ENCODE data around the gene DHRSX.
"Not testable (repeated sequence)": the region's sequence is repeated elsewhere in the genome, so short reads cannot be mapped to it uniquely, and the experiment has no call there.

The DHRSX gene

DNA sequence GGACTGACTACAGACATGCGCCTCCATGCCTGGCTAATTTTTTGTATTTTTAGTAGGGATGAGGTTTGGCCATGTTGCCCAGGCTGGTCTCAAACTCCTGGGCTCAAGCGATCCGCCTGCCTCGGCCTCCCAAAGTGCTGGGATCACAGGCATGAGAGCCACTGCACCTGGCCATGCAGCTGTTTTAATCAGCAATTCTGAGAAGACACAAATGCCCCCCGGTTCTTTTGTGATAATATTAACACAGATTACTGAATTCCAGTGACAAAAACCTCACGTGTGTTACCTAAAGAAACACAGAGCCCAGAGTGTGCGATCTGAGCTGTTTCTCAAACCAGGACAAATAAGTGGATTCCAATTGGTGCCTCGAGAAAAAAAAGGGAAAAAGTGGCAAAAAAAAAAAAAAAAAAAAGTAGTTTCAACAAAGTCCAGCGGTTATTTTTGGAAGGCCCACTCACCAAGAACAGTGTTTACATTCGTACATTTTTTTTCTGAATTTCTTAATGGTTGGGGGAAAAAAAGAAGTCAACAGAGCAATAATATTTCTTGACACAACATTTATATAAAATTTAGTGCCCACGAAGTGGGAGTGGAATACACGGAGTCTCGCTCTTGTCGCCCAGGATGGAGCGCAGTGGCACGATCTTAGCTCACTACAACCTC lies 17.2 kb downstream of the DHRSX start:
- Histone ChIP-seq H3K27ac (ENCODE audit: low read length) (no peak overlapping the region), H3K36me3 (ENCODE audit: control insufficient read depth in 1 of 2, insufficient read depth in 2 of 2, low read length in 2 of 2) (peaks cover under 1 to 21% of the 10 kb centered on the region in 2 donors), H3K9me3 (ENCODE audit: control insufficient read depth in 1 of 2, low read length in 2 of 2) (no peaks in the 10 kb centered on the region), H3K4me3 (ENCODE audit: low read depth in 1 of 2, low read length in 2 of 2) (no peak overlapping the region), H3K27me3 (ENCODE audit: low read depth, low read length) (no peaks in the 10 kb centered on the region), H3K4me1 (ENCODE audit: control insufficient read depth in 1 of 2, insufficient read depth in 2 of 2, low read length in 2 of 2) (peaks cover 0 to 10% of the 10 kb centered on the region in 2 donors)

DNA sequence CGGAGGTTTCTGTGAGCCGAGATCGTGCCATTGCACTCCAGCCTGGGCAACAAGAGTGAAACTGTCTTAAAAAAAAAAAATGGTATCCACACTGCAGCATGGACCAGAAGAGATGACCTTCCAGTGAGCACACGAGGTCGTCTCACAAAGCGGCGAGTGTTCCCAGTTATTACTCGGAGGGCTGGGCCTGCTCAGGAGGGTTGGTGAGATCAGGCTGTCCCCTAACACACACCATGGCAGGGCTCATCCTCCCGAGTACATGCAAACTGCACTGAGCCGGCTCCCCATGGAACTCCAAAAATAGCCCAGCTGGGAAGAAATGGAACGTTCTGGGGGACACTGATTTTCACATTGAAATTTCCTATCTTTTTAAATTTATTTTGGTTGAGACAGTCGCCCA lies 19.2 kb downstream of the DHRSX start:
- H3K9me3 ChIP-seq (ENCODE audit: control insufficient read depth in 1 of 2, low read length in 2 of 2); H3K36me3 ChIP-seq (ENCODE audit: control insufficient read depth in 1 of 2, insufficient read depth in 2 of 2, low read length in 2 of 2); H3K27ac ChIP-seq (ENCODE audit: low read length); H3K27me3 ChIP-seq (ENCODE audit: low read depth, low read length); H3K4me1 ChIP-seq (ENCODE audit: control insufficient read depth in 1 of 2, insufficient read depth in 2 of 2, low read length in 2 of 2); H3K4me3 ChIP-seq (ENCODE audit: low read depth in 1 of 2, low read length in 2 of 2): not testable (repeated sequence)

GRCh38 chrX:2479982-2480381 lies 20.8 kb downstream of the DHRSX start:
- not testable (repeated sequence) for H3K27me3 ChIP-seq (ENCODE audit: low read depth, low read length); H3K9me3 ChIP-seq (ENCODE audit: control insufficient read depth in 1 of 2, low read length in 2 of 2); H3K4me3 ChIP-seq (ENCODE audit: low read depth in 1 of 2, low read length in 2 of 2); H3K27ac ChIP-seq (ENCODE audit: low read length); H3K36me3 ChIP-seq (ENCODE audit: control insufficient read depth in 1 of 2, insufficient read depth in 2 of 2, low read length in 2 of 2); H3K4me1 ChIP-seq (ENCODE audit: control insufficient read depth in 1 of 2, insufficient read depth in 2 of 2, low read length in 2 of 2)

GRCh38 chrX:2479420-2479780 lies 21.4 kb downstream of the DHRSX start:
- no peaks in the 10 kb centered on the region for H3K27me3 ChIP-seq (ENCODE audit: low read depth, low read length)
- no peak overlapping the region for H3K27ac ChIP-seq (ENCODE audit: low read length)
- no peaks in the 10 kb centered on the region for H3K9me3 ChIP-seq (ENCODE audit: control insufficient read depth in 1 of 2, low read length in 2 of 2)
- H3K36me3 ChIP-seq (ENCODE audit: control insufficient read depth in 1 of 2, insufficient read depth in 2 of 2, low read length in 2 of 2) = peaks cover 0 to 5% of the 10 kb centered on the region in 2 donors
- H3K4me3 ChIP-seq (ENCODE audit: low read depth in 1 of 2, low read length in 2 of 2) = no peak overlapping the region
- H3K4me1 ChIP-seq (ENCODE audit: control insufficient read depth in 1 of 2, insufficient read depth in 2 of 2, low read length in 2 of 2) = no peaks in the 10 kb centered on the region

DNA sequence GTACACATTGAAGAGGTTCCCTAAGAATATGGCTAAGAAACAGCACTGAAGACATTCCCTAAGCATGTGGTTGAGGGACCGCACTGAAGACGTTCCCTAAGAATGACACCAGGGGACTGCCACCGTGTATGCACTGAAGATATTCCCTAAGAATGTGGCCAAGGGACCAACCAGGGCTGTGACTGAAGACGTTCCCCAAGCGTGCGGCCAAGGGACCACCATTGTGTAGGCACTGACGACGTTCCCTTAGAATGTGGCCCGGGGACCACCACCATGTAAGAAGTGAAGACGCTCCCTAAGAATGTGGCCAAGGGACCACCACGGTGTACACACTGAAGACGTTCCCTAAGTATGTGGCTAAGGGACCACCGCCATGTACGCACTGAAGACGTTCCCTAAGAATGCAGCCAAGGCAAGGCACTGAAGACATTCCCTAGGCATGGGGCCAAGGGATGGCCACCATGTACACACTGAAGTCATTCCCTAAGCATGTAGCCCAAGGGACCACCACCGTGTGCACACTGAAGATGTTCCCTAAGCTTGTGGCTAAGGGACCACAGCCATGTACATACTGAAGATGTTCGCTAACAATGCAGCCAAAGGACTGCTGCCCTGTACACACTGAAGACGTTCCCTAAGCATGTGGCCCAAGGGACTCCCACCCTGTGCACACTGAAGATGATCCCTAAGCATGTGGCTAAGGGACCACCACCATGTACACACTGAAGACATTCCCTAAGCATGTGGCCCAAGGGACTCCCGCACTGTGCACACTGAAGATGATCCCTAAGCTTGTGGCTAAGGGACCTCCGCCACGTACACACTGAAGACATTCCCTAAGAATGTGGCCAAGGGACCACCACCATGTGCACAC lies 22.0 kb downstream of the DHRSX start:
- H3K4me1 ChIP-seq (ENCODE audit: control insufficient read depth in 1 of 2, insufficient read depth in 2 of 2, low read length in 2 of 2) = no peaks in the 10 kb centered on the region
- peaks cover 0 to 5% of the 10 kb centered on the region in 2 donors for H3K36me3 ChIP-seq (ENCODE audit: control insufficient read depth in 1 of 2, insufficient read depth in 2 of 2, low read length in 2 of 2)
- H3K27ac ChIP-seq (ENCODE audit: low read length) = no peak overlapping the region
- no peaks in the 10 kb centered on the region for H3K27me3 ChIP-seq (ENCODE audit: low read depth, low read length)
- H3K9me3 ChIP-seq (ENCODE audit: control insufficient read depth in 1 of 2, low read length in 2 of 2) = no peaks in the 10 kb centered on the region
- no peak overlapping the region for H3K4me3 ChIP-seq (ENCODE audit: low read depth in 1 of 2, low read length in 2 of 2)

GRCh38 chrX:2477313-2477712 lies 23.5 kb downstream of the DHRSX start:
- H3K27ac ChIP-seq (ENCODE audit: low read length); H3K4me1 ChIP-seq (ENCODE audit: control insufficient read depth in 1 of 2, insufficient read depth in 2 of 2, low read length in 2 of 2); H3K27me3 ChIP-seq (ENCODE audit: low read depth, low read length); H3K9me3 ChIP-seq (ENCODE audit: control insufficient read depth in 1 of 2, low read length in 2 of 2); H3K4me3 ChIP-seq (ENCODE audit: low read depth in 1 of 2, low read length in 2 of 2); H3K36me3 ChIP-seq (ENCODE audit: control insufficient read depth in 1 of 2, insufficient read depth in 2 of 2, low read length in 2 of 2): not testable (repeated sequence)

DNA sequence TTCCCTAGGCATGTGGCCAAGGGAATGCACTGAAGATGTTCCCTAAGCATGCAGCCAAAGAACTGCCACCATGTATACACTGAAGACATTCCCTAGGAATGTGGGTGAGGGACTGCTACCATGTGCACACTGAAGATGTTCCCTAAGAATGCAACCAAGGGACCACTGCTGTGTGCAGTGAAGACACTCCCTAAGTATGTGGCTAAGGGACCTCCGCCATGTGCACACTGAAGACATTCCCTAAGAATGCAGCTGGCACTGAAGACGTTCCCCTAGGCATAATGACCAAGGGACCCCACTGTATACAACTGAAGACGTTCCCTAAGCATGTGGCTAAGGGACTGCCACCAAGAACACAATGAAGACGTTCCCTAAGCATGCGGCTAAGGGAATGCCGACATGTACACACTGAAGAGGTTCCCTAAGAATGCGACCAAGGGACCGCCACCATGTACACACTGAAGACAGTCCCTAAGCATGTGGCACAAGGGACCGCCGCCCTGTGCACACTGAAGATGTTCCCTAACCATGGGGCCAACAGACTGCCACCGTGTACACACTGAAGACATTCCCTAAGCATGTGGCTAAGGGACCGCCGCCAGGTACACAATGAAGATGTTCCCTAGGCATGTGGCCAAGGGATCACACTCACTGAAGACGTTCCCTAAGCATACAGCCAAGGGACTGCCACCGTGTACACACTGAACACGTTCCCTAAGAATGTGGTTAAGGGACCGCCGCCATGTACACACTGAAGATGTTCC lies 25.6 kb downstream of the DHRSX start:
- H3K36me3 ChIP-seq (ENCODE audit: control insufficient read depth in 1 of 2, insufficient read depth in 2 of 2, low read length in 2 of 2) = peaks cover 0 to 5% of the 10 kb centered on the region in 2 donors
- H3K4me1 ChIP-seq (ENCODE audit: control insufficient read depth in 1 of 2, insufficient read depth in 2 of 2, low read length in 2 of 2) = no peaks in the 10 kb centered on the region
- no peak overlapping the region for H3K4me3 ChIP-seq (ENCODE audit: low read depth in 1 of 2, low read length in 2 of 2)
- no peaks in the 10 kb centered on the region for H3K9me3 ChIP-seq (ENCODE audit: control insufficient read depth in 1 of 2, low read length in 2 of 2)
- H3K27me3 ChIP-seq (ENCODE audit: low read depth, low read length) = no peaks in the 10 kb centered on the region
- H3K27ac ChIP-seq (ENCODE audit: low read length) = no peak overlapping the region

GRCh38 chrX:2474280-2474962 lies 26.4 kb downstream of the DHRSX start:
- no peaks in the 10 kb centered on the region for H3K27me3 ChIP-seq (ENCODE audit: low read depth, low read length)
- H3K27ac ChIP-seq (ENCODE audit: low read length) = no peak overlapping the region
- peaks cover 0 to 5% of the 10 kb centered on the region in 2 donors for H3K36me3 ChIP-seq (ENCODE audit: control insufficient read depth in 1 of 2, insufficient read depth in 2 of 2, low read length in 2 of 2)
- H3K9me3 ChIP-seq (ENCODE audit: control insufficient read depth in 1 of 2, low read length in 2 of 2) = no peaks in the 10 kb centered on the region
- H3K4me3 ChIP-seq (ENCODE audit: low read depth in 1 of 2, low read length in 2 of 2) = no peak overlapping the region
- H3K4me1 ChIP-seq (ENCODE audit: control insufficient read depth in 1 of 2, insufficient read depth in 2 of 2, low read length in 2 of 2) = no peaks in the 10 kb centered on the region

DNA sequence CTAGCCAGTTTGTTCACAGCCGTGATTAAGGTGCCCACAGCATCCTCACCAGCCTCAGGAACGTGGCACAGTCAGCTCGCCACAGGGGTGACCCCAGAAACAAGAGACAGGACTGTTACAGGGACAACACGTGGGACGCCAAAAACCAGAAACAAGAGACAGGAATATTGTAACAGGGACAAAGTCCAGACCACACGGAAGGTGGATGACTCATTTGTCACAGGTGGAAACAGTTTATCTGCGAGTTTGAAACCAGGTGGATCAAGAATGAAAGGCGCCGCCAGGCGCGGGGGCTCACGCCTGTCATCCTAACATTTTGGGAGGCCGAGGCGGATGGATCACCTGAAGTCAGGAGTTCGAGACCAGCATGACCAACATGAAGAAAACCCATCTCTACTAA lies 27.7 kb downstream of the DHRSX start:
- not testable (repeated sequence) for H3K27ac ChIP-seq (ENCODE audit: low read length); H3K4me1 ChIP-seq (ENCODE audit: control insufficient read depth in 1 of 2, insufficient read depth in 2 of 2, low read length in 2 of 2); H3K27me3 ChIP-seq (ENCODE audit: low read depth, low read length); H3K4me3 ChIP-seq (ENCODE audit: low read depth in 1 of 2, low read length in 2 of 2); H3K9me3 ChIP-seq (ENCODE audit: control insufficient read depth in 1 of 2, low read length in 2 of 2); H3K36me3 ChIP-seq (ENCODE audit: control insufficient read depth in 1 of 2, insufficient read depth in 2 of 2, low read length in 2 of 2)

DNA sequence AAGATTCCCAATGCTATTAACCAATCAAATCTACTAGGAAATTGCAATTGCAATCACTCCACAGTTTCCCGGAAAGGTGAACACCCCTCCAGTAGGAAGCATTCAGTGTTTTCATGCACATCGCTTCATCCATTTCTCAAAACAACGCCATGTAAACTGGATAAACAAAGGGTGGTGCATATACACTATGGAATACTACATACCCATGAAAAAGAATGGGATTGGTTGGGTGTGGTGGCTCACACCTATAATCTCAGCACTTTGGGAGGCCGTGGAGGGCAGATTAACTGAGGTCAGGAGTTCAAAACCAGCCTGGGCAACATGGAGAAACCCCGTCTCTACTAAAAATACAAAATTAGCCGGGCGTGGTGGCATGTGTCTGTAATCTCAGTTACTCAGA lies 29.1 kb downstream of the DHRSX start:
- H3K9me3 ChIP-seq (ENCODE audit: control insufficient read depth in 1 of 2, low read length in 2 of 2) = no peaks in the 10 kb centered on the region
- H3K4me3 ChIP-seq (ENCODE audit: low read depth in 1 of 2, low read length in 2 of 2) = no peak overlapping the region
- peaks cover 0 to 6% of the 10 kb centered on the region in 2 donors for H3K36me3 ChIP-seq (ENCODE audit: control insufficient read depth in 1 of 2, insufficient read depth in 2 of 2, low read length in 2 of 2)
- H3K27ac ChIP-seq (ENCODE audit: low read length) = no peak overlapping the region
- H3K27me3 ChIP-seq (ENCODE audit: low read depth, low read length) = no peaks in the 10 kb centered on the region
- H3K4me1 ChIP-seq (ENCODE audit: control insufficient read depth in 1 of 2, insufficient read depth in 2 of 2, low read length in 2 of 2) = no peaks in the 10 kb centered on the region

- not testable (repeated sequence) for H3K9me3 ChIP-seq (ENCODE audit: control insufficient read depth in 1 of 2, low read length in 2 of 2); H3K4me3 ChIP-seq (ENCODE audit: low read depth in 1 of 2, low read length in 2 of 2); H3K4me1 ChIP-seq (ENCODE audit: control insufficient read depth in 1 of 2, insufficient read depth in 2 of 2, low read length in 2 of 2); H3K27me3 ChIP-seq (ENCODE audit: low read depth, low read length); H3K27ac ChIP-seq (ENCODE audit: low read length); H3K36me3 ChIP-seq (ENCODE audit: control insufficient read depth in 1 of 2, insufficient read depth in 2 of 2, low read length in 2 of 2)
These were observed 29.6 kb downstream of the DHRSX start for GRCh38 chrX:2471126-2471525.
